T-helper 1 cell treated with Interleukin-12 subunit alpha and Interleukin-12 subunit beta and Interleukin-4 antibody, amounts not matched to agents 30 μg/mL and 1 μg/mL, for 36 hours (primary cell): ENCODE data around the gene MTG2.
"Not testable (repeated sequence)": the region's sequence is repeated elsewhere in the genome, so short reads cannot be mapped to it uniquely, and the experiment has no call there.

Experiments used
- H3K27ac Mint-ChIP-seq: one replicate; pipeline ENCODE4 v1.8.0; 2021; ENCODE audit warnings: mild to moderate bottlenecking, mixed read lengths
- H3K27me3 Mint-ChIP-seq: one replicate; pipeline ENCODE4 v1.8.0; 2021; ENCODE audit warnings: low read depth, mixed read lengths
- H3K36me3 Mint-ChIP-seq: one replicate; pipeline ENCODE4 v1.8.0; 2021; ENCODE audit warnings: low read depth, mixed read lengths
- H3K4me1 Mint-ChIP-seq: one replicate; pipeline ENCODE4 v1.8.0; 2021; ENCODE audit warnings: low read depth, mixed read lengths
- H3K4me3 Mint-ChIP-seq: one replicate; pipeline ENCODE4 v1.8.0; 2021; ENCODE audit warnings: mild to moderate bottlenecking, moderate library complexity, mixed read lengths
- H3K9me3 Mint-ChIP-seq: one replicate; pipeline ENCODE4 v1.8.0; 2021; ENCODE audit warnings: mixed read lengths

Gene MTG2

GRCh38 chr20:62142252-62143080, 40.4 kb upstream of the MTG2 start:
- Mint-ChIP-seq H3K4me3 (peak overlapping the region; percentile 89), H3K27ac (peak overlapping the region; percentile 84), H3K27me3 (no peaks in the 10 kb centered on the region), H3K36me3 (peaks cover 39% of the 10 kb centered on the region), H3K9me3 (no peaks in the 10 kb centered on the region), H3K4me1 (peaks cover 39% of the 10 kb centered on the region)

- Mint-ChIP-seq H3K27ac (peak within 1 kb of the TSS; percentile 84), H3K4me3 (peak within 1 kb of the TSS; percentile 89), H3K27me3 (no peaks in the 10 kb centered on the region), H3K9me3 (no peaks in the 10 kb centered on the region), H3K4me1 (peaks cover 35% of the 10 kb centered on the region), H3K36me3 (peaks cover 30% of the 10 kb centered on the region)
Observed at GRCh38 chr20:62143081-62143956, 39.5 kb upstream of the MTG2 start, which contains the start of the genes PSMA7 and SS18L1. Gene PSMA7 (minus strand): TSS chr20:62143394. CDS start chr20:62143303, 91 bp downstream. Gene SS18L1 (plus strand): TSS chr20:62143769. CDS start chr20:62143821, 52 bp downstream.

- Mint-ChIP-seq H3K36me3 (peaks cover 24% of the 10 kb centered on the region), H3K4me3 (peak overlapping the region; percentile 76), H3K9me3 (no peaks in the 10 kb centered on the region), H3K4me1 (peaks cover 35% of the 10 kb centered on the region), H3K27ac (peak overlapping the region; percentile 81), H3K27me3 (no peaks in the 10 kb centered on the region)
Observed at GRCh38 chr20:62143957-62144825, 38.6 kb upstream of the MTG2 start.

- Mint-ChIP-seq H3K27ac (no peak overlapping the region), H3K27me3 (no peaks in the 10 kb centered on the region), H3K4me1 (peaks cover 26% of the 10 kb centered on the region), H3K9me3 (no peaks in the 10 kb centered on the region), H3K4me3 (peak overlapping the region; percentile 76), H3K36me3 (peaks cover 14% of the 10 kb centered on the region)
Observed at GRCh38 chr20:62145688-62146018, 37.2 kb upstream of the MTG2 start.

- no peak overlapping the region for H3K27ac Mint-ChIP-seq
- peaks cover 23% of the 10 kb centered on the region for H3K4me1 Mint-ChIP-seq
- H3K27me3 Mint-ChIP-seq = no peaks in the 10 kb centered on the region
- H3K36me3 Mint-ChIP-seq = peaks cover 12% of the 10 kb centered on the region
- no peak overlapping the region for H3K4me3 Mint-ChIP-seq
- H3K9me3 Mint-ChIP-seq = no peaks in the 10 kb centered on the region
Observed at GRCh38 chr20:62146019-62146755, 36.6 kb upstream of the MTG2 start.

GRCh38 chr20:62147125-62147524, 35.7 kb upstream of the MTG2 start:
- no peaks in the 10 kb centered on the region for H3K27me3 Mint-ChIP-seq
- H3K36me3 Mint-ChIP-seq = peaks cover 11% of the 10 kb centered on the region
- peaks cover 15% of the 10 kb centered on the region for H3K4me1 Mint-ChIP-seq
- no peak overlapping the region for H3K27ac Mint-ChIP-seq
- H3K9me3 Mint-ChIP-seq = no peaks in the 10 kb centered on the region
- H3K4me3 Mint-ChIP-seq = no peak overlapping the region

GRCh38 chr20:62147528-62147927, 35.3 kb upstream of the MTG2 start:
- Mint-ChIP-seq H3K4me1 (peaks cover 12% of the 10 kb centered on the region), H3K9me3 (peaks cover 2% of the 10 kb centered on the region), H3K27me3 (no peaks in the 10 kb centered on the region), H3K4me3 (no peak overlapping the region), H3K36me3 (peaks cover 12% of the 10 kb centered on the region), H3K27ac (no peak overlapping the region)

- H3K4me3 Mint-ChIP-seq, H3K27me3 Mint-ChIP-seq, H3K9me3 Mint-ChIP-seq, H3K27ac Mint-ChIP-seq: not testable (repeated sequence)
- H3K4me1 Mint-ChIP-seq = peaks cover 12% of the 10 kb centered on the region
- H3K36me3 Mint-ChIP-seq = peaks cover 20% of the 10 kb centered on the region
Observed at GRCh38 chr20:62148383-62148782, 34.4 kb upstream of the MTG2 start.

- Mint-ChIP-seq H3K4me3 (no peak overlapping the region), H3K4me1 (peaks cover 12% of the 10 kb centered on the region), H3K27ac (no peak overlapping the region), H3K9me3 (peaks cover 15% of the 10 kb centered on the region), H3K36me3 (peaks cover 25% of the 10 kb centered on the region), H3K27me3 (no peaks in the 10 kb centered on the region)
Observed at GRCh38 chr20:62148908-62149314, 33.9 kb upstream of the MTG2 start.

GRCh38 chr20:62149532-62150309, 33.1 kb upstream of the MTG2 start:
- Mint-ChIP-seq H3K9me3 (peaks cover 18% of the 10 kb centered on the region), H3K4me1 (peaks cover 9% of the 10 kb centered on the region), H3K27me3 (no peaks in the 10 kb centered on the region), H3K4me3 (no peak overlapping the region), H3K27ac (no peak overlapping the region), H3K36me3 (peaks cover 32% of the 10 kb centered on the region)

GRCh38 chr20:62150310-62150575, 32.6 kb upstream of the MTG2 start:
- H3K9me3 Mint-ChIP-seq = peaks cover 18% of the 10 kb centered on the region
- no peak overlapping the region for H3K27ac Mint-ChIP-seq
- peaks cover 35% of the 10 kb centered on the region for H3K36me3 Mint-ChIP-seq
- H3K27me3 Mint-ChIP-seq = no peaks in the 10 kb centered on the region
- no peak overlapping the region for H3K4me3 Mint-ChIP-seq
- H3K4me1 Mint-ChIP-seq = peaks cover 6% of the 10 kb centered on the region

GRCh38 chr20:62151225-62151624, 31.6 kb upstream of the MTG2 start:
- H3K9me3 Mint-ChIP-seq = peaks cover 18% of the 10 kb centered on the region
- peaks cover 39% of the 10 kb centered on the region for H3K36me3 Mint-ChIP-seq
- H3K27ac Mint-ChIP-seq = no peak overlapping the region
- H3K27me3 Mint-ChIP-seq = no peaks in the 10 kb centered on the region
- no peak overlapping the region for H3K4me3 Mint-ChIP-seq
- peaks cover 3% of the 10 kb centered on the region for H3K4me1 Mint-ChIP-seq

GRCh38 chr20:62151835-62152364, 30.9 kb upstream of the MTG2 start:
- Mint-ChIP-seq H3K36me3 (peaks cover 39% of the 10 kb centered on the region), H3K4me3 (no peak overlapping the region), H3K9me3 (peaks cover 18% of the 10 kb centered on the region), H3K27me3 (no peaks in the 10 kb centered on the region), H3K4me1 (peaks cover 3% of the 10 kb centered on the region), H3K27ac (no peak overlapping the region)
